ENCODE data around the gene MRPL43.

- TF ChIP-seq CTCF (IDR thresholded peaks at IDR 0.05) (no peak), POLR2A (IDR thresholded peaks at IDR 0.05) (no peak)
Measured at GRCh38 chr10:100986623-100986951, 710 bp downstream of the MRPL43 start.
